ENCODE data around the gene POLR2E. TPM values are rescaled to one million over a fixed set of nuclear protein-coding genes. Genes with fewer than 3 reads are reported as not detected.
A peak's percentile ranks its signal among the peaks of the same experiment; 100 is the strongest.

POLR2E gene
- total and polyA plus RNA-seq, 9 of the 15 experiments (the other 6 are each of a cell fraction or from before 2014, with no cell fraction given) = 3.4 to 413 (median 244) TPM

- TF ChIP-seq ZBTB11 (CRISPR knock-in tag; IDR thresholded peaks at IDR 0.05) (0 out of 6 replicates have a peak, but pooled peaks of 1 of the 3 experiments have one; percentile 6), U2AF1 (optimal IDR thresholded peaks at IDR 0.05; ENCODE audit: low read depth, low read length) (no peak), ZNF668 (CRISPR knock-in tag; IDR thresholded peaks at IDR 0.05) (no peak), ZNF584 (CRISPR knock-in tag; IDR thresholded peaks at IDR 0.05; ENCODE audit: low read depth) (no peak), PHF21A (IDR thresholded peaks at IDR 0.05; ENCODE audit: borderline replicate concordance, low read depth) (no peak), ZNF512 (tag; IDR thresholded peaks at IDR 0.05) (no peak), PHB2 (IDR thresholded peaks at IDR 0.05; ENCODE audit: low read depth) (no peak), SPI1 (IDR thresholded peaks at IDR 0.05; ENCODE audit: borderline replicate concordance, low read depth, low read length) (no peak), STAT5B (CRISPR knock-in tag; IDR thresholded peaks at IDR 0.05) (no peak), ZNF655 (CRISPR knock-in tag; IDR thresholded peaks at IDR 0.05) (no peak), ILK (tag; IDR thresholded peaks at IDR 0.05; ENCODE audit: borderline replicate concordance, low read depth) (no peak), BDP1 (IDR thresholded peaks at IDR 0.05; ENCODE audit: insufficient read depth, insufficient read length) (no peak), SUPT5H (IDR thresholded peaks at IDR 0.05) (peak; percentile 35), PML (IDR thresholded peaks at IDR 0.05; ENCODE audit: low read length) (no peak), HMGN3 (IDR thresholded peaks at IDR 0.05; ENCODE audit: borderline replicate concordance, extremely low read depth, insufficient read length, low read depth, low read length) (no peak), ZNF274 (IDR thresholded peaks at IDR 0.05; ENCODE audit: borderline replicate concordance, low read depth, low read length) (no peak), E2F6 (IDR thresholded peaks at IDR 0.05; ENCODE audit: borderline replicate concordance in 1 of 2, extremely low read depth in 1 of 2, insufficient read depth in 1 of 2, insufficient read length in 1 of 2, low read depth in 1 of 2, low read length in 1 of 2, poor library complexity in 1 of 2, severe bottlenecking in 1 of 2) (peak in 1 of 2 experiments; percentile 29), ZNF551 (CRISPR knock-in tag; IDR thresholded peaks at IDR 0.05) (no peak)
Measured at GRCh38 chr19:1038978-1039645, 56.1 kb downstream of the POLR2E start (continued).

Data from K562 (cell line).